Measurements from ENCODE around the gene ZNF462.

ZNF462 gene

GRCh38 chr9:106970219-106970975 lies 107.4 kb downstream of the ZNF462 start:
- no peaks in the 10 kb centered on the region for H3K79me2 ChIP-seq (ENCODE audit: insufficient read depth, low read length)
- H3K36me3 ChIP-seq (ENCODE audit: insufficient read depth, low read length) = peaks cover 19% of the 10 kb centered on the region; the same call in 1 of the 2 replicates
- H3K9me3 ChIP-seq (ENCODE audit: insufficient read depth, low read depth, low read length) = no peaks in the 10 kb centered on the region
- H3K9ac ChIP-seq (ENCODE audit: low read depth, low read length, poor library complexity, severe bottlenecking) = no peak overlapping the region
- no peak overlapping the region for H3K4me2 ChIP-seq (ENCODE audit: low read depth, low read length, poor library complexity, severe bottlenecking)
- H3K4me3 ChIP-seq (ENCODE audit: low read length, poor library complexity, severe bottlenecking) = no peak overlapping the region
- no peaks in the 10 kb centered on the region for H3K27me3 ChIP-seq (ENCODE audit: insufficient read depth, low read length, poor library complexity, severe bottlenecking)
- H2AFZ ChIP-seq (ENCODE audit: low read length) = no peak overlapping the region
- H4K20me1 ChIP-seq (ENCODE audit: insufficient read depth, low read length, poor library complexity, severe bottlenecking) = no peaks in the 10 kb centered on the region
- TF ChIP-seq CTCF (conservative IDR thresholded peaks at IDR 0.05; ENCODE audit: low read length) (no peak), EZH2phosphoT487 (IDR thresholded peaks at IDR 0.05; ENCODE audit: borderline replicate concordance) (no peak)
- no peaks in the 10 kb centered on the region for H3K4me1 ChIP-seq (ENCODE audit: insufficient read depth, low read length, poor library complexity, severe bottlenecking)
- no peaks in the 10 kb centered on the region for H3K9me2 ChIP-seq (replicated peaks; ENCODE audit: low read depth, low read length)
- H3F3A ChIP-seq (ENCODE audit: low read depth) = no peaks in the 10 kb centered on the region

DNA sequence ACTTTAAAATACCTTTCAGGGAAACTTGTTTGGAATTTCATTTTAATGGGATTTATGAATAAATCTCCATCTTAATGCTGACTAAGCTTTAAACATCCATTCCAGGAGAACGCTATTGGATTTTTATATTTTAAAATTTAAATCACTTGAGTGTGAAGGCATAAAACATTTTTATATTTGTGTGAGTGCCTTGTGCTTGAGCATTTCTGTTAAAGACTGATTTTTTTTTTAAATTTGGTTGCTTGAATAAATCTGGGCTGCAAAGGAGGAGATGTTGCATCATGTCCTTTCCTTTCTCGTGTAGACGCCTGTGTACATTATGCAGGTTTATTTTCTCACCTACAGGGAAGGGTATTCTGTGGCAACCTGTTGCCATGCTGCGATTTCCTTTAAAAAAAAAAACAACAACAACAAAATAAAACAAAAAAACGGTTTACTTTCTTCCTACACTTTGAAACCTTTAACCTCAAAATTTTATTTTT lies 108.1 kb downstream of the ZNF462 start:
- H3F3A ChIP-seq (ENCODE audit: low read depth) = no peaks in the 10 kb centered on the region
- no peak for TF ChIP-seq CTCF (conservative IDR thresholded peaks at IDR 0.05; ENCODE audit: low read length)
- no peak for TF ChIP-seq EZH2phosphoT487 (IDR thresholded peaks at IDR 0.05; ENCODE audit: borderline replicate concordance)
- no peaks in the 10 kb centered on the region for H3K9me3 ChIP-seq (ENCODE audit: insufficient read depth, low read depth, low read length)
- no peaks in the 10 kb centered on the region for H3K79me2 ChIP-seq (ENCODE audit: insufficient read depth, low read length)
- H3K4me3 ChIP-seq (ENCODE audit: low read length, poor library complexity, severe bottlenecking) = no peak overlapping the region
- H2AFZ ChIP-seq (ENCODE audit: low read length) = no peak overlapping the region
- no peaks in the 10 kb centered on the region for H3K4me1 ChIP-seq (ENCODE audit: insufficient read depth, low read length, poor library complexity, severe bottlenecking)
- no peaks in the 10 kb centered on the region for H4K20me1 ChIP-seq (ENCODE audit: insufficient read depth, low read length, poor library complexity, severe bottlenecking)
- H3K27me3 ChIP-seq (ENCODE audit: insufficient read depth, low read length, poor library complexity, severe bottlenecking) = no peaks in the 10 kb centered on the region
- H3K4me2 ChIP-seq (ENCODE audit: low read depth, low read length, poor library complexity, severe bottlenecking) = no peak overlapping the region
- peaks cover 24% of the 10 kb centered on the region; the same call in 1 of the 2 replicates for H3K36me3 ChIP-seq (ENCODE audit: insufficient read depth, low read length)
- no peaks in the 10 kb centered on the region for H3K9me2 ChIP-seq (replicated peaks; ENCODE audit: low read depth, low read length)
- H3K9ac ChIP-seq (ENCODE audit: low read depth, low read length, poor library complexity, severe bottlenecking) = no peak overlapping the region

DNA sequence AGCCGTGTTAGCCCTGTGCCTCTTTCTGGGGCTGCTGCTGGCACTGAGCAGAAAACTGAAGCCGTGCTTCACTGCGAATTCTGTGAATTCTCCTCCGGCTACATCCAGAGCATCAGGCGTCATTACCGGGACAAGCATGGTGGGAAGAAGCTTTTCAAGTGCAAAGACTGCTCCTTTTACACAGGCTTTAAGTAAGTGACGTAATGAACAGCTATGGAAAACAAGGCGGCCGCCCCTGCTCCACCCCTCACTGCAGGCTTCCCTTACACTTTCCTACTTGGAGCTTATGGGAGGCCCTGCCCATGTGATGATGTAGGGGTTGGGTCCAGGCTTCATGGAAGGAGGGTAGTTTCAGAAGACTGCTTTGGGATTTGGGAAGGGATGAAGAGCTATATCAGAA lies 109.1 kb downstream of the ZNF462 start:
- Histone ChIP-seq H3K4me3 (ENCODE audit: low read length, poor library complexity, severe bottlenecking) (no peak overlapping the region), H3K4me1 (ENCODE audit: insufficient read depth, low read length, poor library complexity, severe bottlenecking) (no peaks in the 10 kb centered on the region), H3K27me3 (ENCODE audit: insufficient read depth, low read length, poor library complexity, severe bottlenecking) (no peaks in the 10 kb centered on the region), H3K79me2 (ENCODE audit: insufficient read depth, low read length) (no peaks in the 10 kb centered on the region), H4K20me1 (ENCODE audit: insufficient read depth, low read length, poor library complexity, severe bottlenecking) (no peaks in the 10 kb centered on the region), H3F3A (ENCODE audit: low read depth) (no peaks in the 10 kb centered on the region), H3K9me3 (ENCODE audit: insufficient read depth, low read depth, low read length) (no peaks in the 10 kb centered on the region), H3K4me2 (ENCODE audit: low read depth, low read length, poor library complexity, severe bottlenecking) (no peak overlapping the region), H3K36me3 (ENCODE audit: insufficient read depth, low read length) (peaks cover 34% of the 10 kb centered on the region; the same call in 1 of the 2 replicates), H3K9me2 (replicated peaks; ENCODE audit: low read depth, low read length) (no peaks in the 10 kb centered on the region), H3K9ac (ENCODE audit: low read depth, low read length, poor library complexity, severe bottlenecking) (no peak overlapping the region), H2AFZ (ENCODE audit: low read length) (no peak overlapping the region)
- no peak for TF ChIP-seq CTCF (conservative IDR thresholded peaks at IDR 0.05; ENCODE audit: low read length)
- no peak for TF ChIP-seq EZH2phosphoT487 (IDR thresholded peaks at IDR 0.05; ENCODE audit: borderline replicate concordance)

Data from Loucy (cell line).